K562 (cell line): Measurements from ENCODE around the gene EFEMP2. TPM values are rescaled to one million over a fixed set of nuclear protein-coding genes. Genes with fewer than 3 reads are reported as not detected.
A peak's percentile ranks its signal among the peaks of the same experiment; 100 is the strongest.

Source experiments
- ATAC-seq: fragments of 200-7000 bp; cut with Tn5 transposase; 3 replicates; pipeline ENCODE4 v1.9.1; 2020; ENCODE audit warnings: moderate library complexity
- BruUV-seq: library from RNA; stranded (reverse); fragments of 400-500 nt; replicated peaks from 2 replicates; lab custom pipeline; 2021; lab: Mats Ljungman, UMichigan
- CTCF ChIA-PET: fragments of 300-600 bp; formaldehyde crosslinking; extraction: SDS; loops from one replicate; lab custom pipeline; 2021; ENCODE audit warnings: low intra/inter-chr PET ratio; lab: Yijun Ruan, JAX
- POLR2A ChIA-PET: fragments of 300-600, 350-650 bp; sonication (Branson Sonifier 250); formaldehyde crosslinking; extraction: SDS; loops from one replicate; lab custom pipeline; 2021; ENCODE audit warnings: antibody characterized with exemption, inconsistent platforms; lab: Yijun Ruan, JAX
- DNase-seq, 4 experiments: peaks; one replicate each; pipeline versions ENCODE4 v3.0.0 to v3.0.0-alpha.2; 2011 to 2018; ENCODE audit warnings: low spot score in 3 of 4, mixed read lengths in 3 of 4; ENCODE audit errors: extremely low read depth in 1 of 4
- FAIRE-seq: peaks from 2 replicates; lab custom pipeline; 2011; peaks lifted over from hg19 to GRCh38; lab: Jason Lieb, UNC
- H2AFZ ChIP-seq: 2 replicates; pipeline ENCODE4 v1.6.0; 2011; ENCODE audit warnings: low read depth, low read length, control low read depth, inconsistent platforms
- H3K27ac ChIP-seq: fragments of 200-600 bp; 3 replicates; pipeline ENCODE4 v1.8.0; 2011; ENCODE audit warnings: low read depth, mild to moderate bottlenecking, control low read depth, inconsistent platforms, low read length, moderate library complexity, mixed read lengths; ENCODE audit errors: extremely low read depth
- H3K27me3 ChIP-seq, 2 experiments: fragments of 300-600 bp in 1 of 2; 2 replicates in 1 of 2; 3 replicates in 1 of 2; pipeline versions ENCODE4 v1.6.0 to v1.8.0; 2011; ENCODE audit warnings: inconsistent platforms in 2 of 2, low read length in 2 of 2, mild to moderate bottlenecking in 1 of 2, mixed read lengths in 1 of 2, moderate library complexity in 1 of 2; ENCODE audit not compliant: control insufficient read depth in 2 of 2, insufficient read depth in 2 of 2
- H3K36me3 ChIP-seq: fragments of 300-600 bp; 3 replicates; pipeline ENCODE4 v1.8.0; 2011; ENCODE audit warnings: mild to moderate bottlenecking, low read length, inconsistent platforms; ENCODE audit not compliant: control insufficient read depth, insufficient read depth
- H3K4me1 ChIP-seq, 2 experiments: fragments of 200-600 bp in 1 of 2; replicated peaks in 1 of 2; 2 replicates in 1 of 2; 3 replicates in 1 of 2; pipeline versions ENCODE4 v1.5.1 to v1.8.0; 2011; ENCODE audit warnings: inconsistent platforms in 2 of 2, low read length in 2 of 2, mild to moderate bottlenecking in 1 of 2, mixed read lengths in 1 of 2, moderate library complexity in 1 of 2; ENCODE audit not compliant: control insufficient read depth in 2 of 2, insufficient read depth in 2 of 2
- H3K4me2 ChIP-seq: 2 replicates; pipeline ENCODE4 v1.6.1; 2011; ENCODE audit warnings: low read length, control low read depth, inconsistent platforms, mixed read lengths; ENCODE audit not compliant: insufficient read depth
- H3K4me3 ChIP-seq: fragments of 200-600 bp; sonication (generic), shearing (Covaris generic); 2 replicates; pipeline ENCODE4 v1.5.1; 2016; ENCODE audit warnings: control low read depth, inconsistent platforms
- H3K79me2 ChIP-seq: fragments of 200-600 bp; 3 replicates; pipeline ENCODE4 v1.8.0; 2011; ENCODE audit warnings: low read length, inconsistent platforms; ENCODE audit not compliant: control insufficient read depth, insufficient read depth
- H3K9ac ChIP-seq, 2 experiments: 2 replicates each; pipeline versions ENCODE4 v1.6.0 to v1.6.1; 2011; ENCODE audit warnings: low read depth in 2 of 2, low read length in 2 of 2, control low read depth in 1 of 2, inconsistent platforms in 1 of 2, mild to moderate bottlenecking in 1 of 2, mixed read lengths in 1 of 2; ENCODE audit not compliant: insufficient read depth in 1 of 2
- H3K9me1 ChIP-seq: one replicate; pipeline ENCODE4 v1.6.0; 2011; ENCODE audit warnings: inconsistent platforms, mild to moderate bottlenecking, low read length, moderate library complexity; ENCODE audit not compliant: control insufficient read depth, insufficient read depth
- H3K9me3 ChIP-seq: replicated peaks from 2 replicates; pipeline ENCODE4 v1.5.1; 2011; ENCODE audit warnings: low read depth, low read length, inconsistent platforms; ENCODE audit not compliant: control insufficient read depth, insufficient read depth
- H4K20me1 ChIP-seq: replicated peaks from 2 replicates; pipeline ENCODE4 v1.6.1; 2011; ENCODE audit warnings: low read length, inconsistent platforms, mixed read lengths; ENCODE audit not compliant: control insufficient read depth, insufficient read depth
- AFF1 ChIP-seq, 2 experiments: fragments of 450-650 bp; IDR thresholded peaks; 2 replicates each; pipeline ENCODE4 v1.6.1; 2018; ENCODE audit warnings: mild to moderate bottlenecking in 2 of 2, low read depth in 1 of 2; ENCODE audit not compliant: partially characterized antibody in 2 of 2
- ETV1 ChIP-seq: fragments of 450-650 bp; conservative IDR thresholded peaks from 2 replicates; pipeline ENCODE4 v1.6.1; 2016; ENCODE audit warnings: missing genetic modification characterization, control low read depth, low read depth, missing compliant biosample characterization
- HIVEP1 ChIP-seq: fragments of 250-450 bp; sonication (Bioruptor Pico); IDR thresholded peaks from 2 replicates; pipeline ENCODE4 v1.4.0; 2020; ENCODE audit warnings: mild to moderate bottlenecking
- HMBOX1 ChIP-seq: sonication (generic); IDR thresholded peaks from 2 replicates; pipeline ENCODE4 v1.6.1; 2016
- KDM4B ChIP-seq, 2 experiments: fragments of 450-650 bp in 1 of 2; sonication (generic) in 1 of 2; IDR thresholded peaks; 2 replicates each; pipeline ENCODE4 v1.6.1; 2016 to 2017; ENCODE audit warnings: borderline replicate concordance in 2 of 2, antibody characterized with exemption in 1 of 2, low read depth in 1 of 2, mild to moderate bottlenecking in 1 of 2
- NBN ChIP-seq: fragments of 450-650 bp; IDR thresholded peaks from 2 replicates; pipeline ENCODE4 v1.6.1; 2016; ENCODE audit warnings: low read depth, mild to moderate bottlenecking
- POU5F1 ChIP-seq: fragments of 150-350 bp; IDR thresholded peaks from 2 replicates; pipeline ENCODE4 v1.6.1; 2014; ENCODE audit warnings: borderline replicate concordance, low read length, low read depth, mild to moderate bottlenecking; ENCODE audit not compliant: partially characterized antibody
- SLC30A9 ChIP-seq: fragments of 250-450 bp; sonication (Bioruptor Pico); IDR thresholded peaks from 2 replicates; pipeline ENCODE4 v1.8.0; 2022; ENCODE audit warnings: mild to moderate bottlenecking, moderate library complexity
- SNIP1 ChIP-seq: fragments of 450-650 bp; IDR thresholded peaks from 2 replicates; pipeline ENCODE4 v1.7.1; 2017; ENCODE audit warnings: low read depth, mild to moderate bottlenecking
- TFE3 ChIP-seq: fragments of 450-650 bp; formaldehyde crosslinking; IDR thresholded peaks from 2 replicates; pipeline ENCODE4 v1.4.0; 2020; ENCODE audit warnings: mild to moderate bottlenecking, mixed read lengths
- ZZZ3 ChIP-seq: fragments of 450-650 bp; IDR thresholded peaks from 2 replicates; pipeline ENCODE4 v1.6.1; 2016; ENCODE audit warnings: antibody characterized with exemption, mild to moderate bottlenecking, moderate library complexity
- WGBS: fragments of 100-300 bp; shearing (Covaris generic); methylation state at CpG from one replicate; pipeline ENCODE4 v1.1.6; 2016; ENCODE audit warnings: low coverage, mixed read lengths; ENCODE audit not compliant: insufficient coverage; ENCODE audit errors: missing lambda C conversion rate; 5-methylcytosine and 5-hydroxymethylcytosine counted together
- in situ Hi-C: fragments of 300-500 bp; cut with MboI; formaldehyde crosslinking; loops from 4 replicates; pipeline ENCODE4 v1.15.0; 2018; ENCODE audit warnings: inconsistent platforms, mixed read lengths
- intact Hi-C: fragments of 100-400 bp; cut with micrococcal nuclease; formaldehyde crosslinking; loops from 2 replicates; pipeline ENCODE4 v1.14.2; 2022
- polyA plus RNA-seq, 8 experiments: library from polyadenylated mRNA; depleted of rRNA in 4 of 8; stranded (reverse) in 5 of 8; unstranded in 3 of 8; fragments of >200 nt; fragmentation: Nextera tagmentation in 2 of 8; fragmentation: Illumina TruSeq in 1 of 8; extraction: Ambion mirVana in 2 of 8; extraction: Trizol in 1 of 8; gene quantifications; 2 replicates each; pipeline versions ENCODE4 v1.2.1 to v1.2.3, GENCODE V29; 2011 to 2014; ENCODE audit warnings: inconsistent platforms in 1 of 8, missing spikeins in 1 of 8
- total RNA-seq, 7 experiments: library from RNA; depleted of rRNA in 6 of 7; stranded (reverse); fragments of >200 nt in 6 of 7; fragmentation: Illumina TruSeq in 2 of 7; extraction: Trizol in 2 of 7; gene quantifications; 2 replicates each; pipeline versions ENCODE4 v1.2.1 to v1.2.3, GENCODE V29; 2011 to 2021; ENCODE audit warnings: low replicate concordance in 1 of 7

Gene EFEMP2
- total and polyA plus RNA-seq, 9 of the 15 experiments (the other 6 are each of a cell fraction or from before 2014, with no cell fraction given): 0.07 to 2.9 (median 0.69) TPM; not detected in 1

GRCh38 chr11:65860278-65861164 is 12.1 kb downstream of the EFEMP2 start, which contains the start of gene MUS81 (continued):
- TF ChIP-seq HMBOX1 (peak; percentile 55; the same call in 1 of the 2 replicates), ZZZ3 (no peak)
- TF ChIP-seq, all 486 proteins: peak for 166

GRCh38 chr11:65859812-65860277 is 12.8 kb downstream of the EFEMP2 start:
- no peak for DNase-seq
- Histone ChIP-seq H3K9me1 (peaks cover 11% of the 10 kb centered on the region), H3K27me3 (no peaks in the 10 kb centered on the region; a peak in 1 of 5 replicates), H3K4me2 (peak overlapping the region; percentile 95), H3K36me3 (peaks cover 57% of the 10 kb centered on the region), H3K9ac (peak overlapping the region; percentile 99 to 100), H3K4me3 (peak overlapping the region; percentile 95), H3K79me2 (peaks cover 57% of the 10 kb centered on the region), H3K27ac (peak overlapping the region; percentile 96), H3K4me1 (peaks cover 14 to 78% of the 10 kb centered on the region in 2 experiments), H3K9me3 (no peaks in the 10 kb centered on the region), H4K20me1 (peaks cover 22% of the 10 kb centered on the region), H2AFZ (peak overlapping the region; percentile 32)
- ChIA-PET CTCF (interaction anchor here (0.9 to 1.1 kb wide), 3 partner anchors 28 to 130 kb away, joined by 3 read pairs; partner anchors contain the start of gene FIBP), POLR2A (interaction anchor here (0.6 to 5.6 kb wide), 32 partner anchors 9 to 663 kb away, joined by 3 to 151 read pairs (median 4); partner anchors contain the start of genes AP5B1, BANF1, CCDC85B and EIF1AD)
- no peak for FAIRE-seq
- in situ Hi-C loops: no loop called here
- intact Hi-C loops: loop anchor here (1.0 to 5.0 kb wide), 2 partner anchors 28 to 42 kb away; partner anchors contain the start of genes FIBP and FOSL1
- BruUV-seq: no TSS peak
- WGBS: 1% methylated on average over 13 of the region's 16 CpGs
- no peak for ATAC-seq
- TF ChIP-seq SLC30A9 (CRISPR knock-in tag): no peak
- no peak for TF ChIP-seq TFE3 (CRISPR knock-in tag)
- TF ChIP-seq ETV1 (tag): no peak
- peak; percentile 24; the same call in 1 of the 2 replicates for TF ChIP-seq SNIP1
- TF ChIP-seq POU5F1: no peak
- peak in 1 of 2 experiments; percentile 93 for TF ChIP-seq AFF1 (IDR thresholded peaks at IDR 0.05; ENCODE audit: low read depth in 1 of 2, partially characterized antibody in 2 of 2)
- TF ChIP-seq HIVEP1 (CRISPR knock-in tag): no peak
- TF ChIP-seq NBN: 0 out of 2 replicates have a peak, but pooled peaks have one; percentile 11
- TF ChIP-seq KDM4B (IDR thresholded peaks at IDR 0.05; ENCODE audit: borderline replicate concordance in 2 of 2, low read depth in 1 of 2): 0 out of 4 replicates have a peak, but pooled peaks of 1 of the 2 experiments have one; percentile 4
